ENCODE measurements around the gene UBL3. TPM values are rescaled to one million over a fixed set of nuclear protein-coding genes. Genes with fewer than 3 reads are reported as not detected.

UBL3 gene
- total RNA-seq, 1 experiment from 2014 or later, result 12.0 TPM

DNA sequence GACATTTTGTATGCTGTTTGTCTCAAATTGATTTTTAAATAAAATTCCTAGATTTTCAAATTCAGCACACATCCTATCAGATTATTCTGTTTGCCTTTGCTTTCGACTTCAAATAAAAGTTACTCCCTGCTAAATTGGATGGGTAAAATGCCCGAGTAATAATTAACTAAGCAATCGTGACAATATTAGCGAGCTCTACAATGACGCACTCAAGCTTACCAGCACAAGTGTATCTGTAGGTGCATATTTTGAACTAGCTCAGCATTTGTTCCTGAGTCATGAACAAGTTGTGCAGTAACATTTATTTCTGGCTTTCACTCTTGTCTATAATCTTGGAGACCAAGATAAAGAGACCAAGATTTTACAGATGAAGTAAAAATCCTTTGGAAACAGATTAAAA lies 113.4 kb downstream of the UBL3 start:
- CTCF ChIA-PET, result no interaction called here
- TF ChIP-seq EZH2 (IDR thresholded peaks at IDR 0.05; ENCODE audit: borderline replicate concordance, low read depth, low read length, poor library complexity, severe bottlenecking), result no peak
- TF ChIP-seq, protein P1, sequence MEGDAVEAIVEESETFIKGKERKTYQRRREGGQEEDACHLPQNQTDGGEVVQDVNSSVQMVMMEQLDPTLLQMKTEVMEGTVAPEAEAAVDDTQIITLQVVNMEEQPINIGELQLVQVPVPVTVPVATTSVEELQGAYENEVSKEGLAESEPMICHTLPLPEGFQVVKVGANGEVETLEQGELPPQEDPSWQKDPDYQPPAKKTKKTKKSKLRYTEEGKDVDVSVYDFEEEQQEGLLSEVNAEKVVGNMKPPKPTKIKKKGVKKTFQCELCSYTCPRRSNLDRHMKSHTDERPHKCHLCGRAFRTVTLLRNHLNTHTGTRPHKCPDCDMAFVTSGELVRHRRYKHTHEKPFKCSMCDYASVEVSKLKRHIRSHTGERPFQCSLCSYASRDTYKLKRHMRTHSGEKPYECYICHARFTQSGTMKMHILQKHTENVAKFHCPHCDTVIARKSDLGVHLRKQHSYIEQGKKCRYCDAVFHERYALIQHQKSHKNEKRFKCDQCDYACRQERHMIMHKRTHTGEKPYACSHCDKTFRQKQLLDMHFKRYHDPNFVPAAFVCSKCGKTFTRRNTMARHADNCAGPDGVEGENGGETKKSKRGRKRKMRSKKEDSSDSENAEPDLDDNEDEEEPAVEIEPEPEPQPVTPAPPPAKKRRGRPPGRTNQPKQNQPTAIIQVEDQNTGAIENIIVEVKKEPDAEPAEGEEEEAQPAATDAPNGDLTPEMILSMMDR (conservative IDR thresholded peaks at IDR 0.05; ENCODE audit: low read depth, low read length), result no peak
- no peaks in the 10 kb centered on the region for H3K36me3 ChIP-seq (ENCODE audit: insufficient read depth, low read length, poor library complexity, severe bottlenecking)
- H3K9me3 ChIP-seq (ENCODE audit: low read depth, low read length, poor library complexity, severe bottlenecking), result no peaks in the 10 kb centered on the region
- H3K4me3 ChIP-seq (ENCODE audit: low read depth, low read length, poor library complexity, severe bottlenecking), result no peak overlapping the region
- BruUV-seq (replicated peaks), result no TSS peak
- no peak for DNase-seq (ENCODE audit: low spot score)
- H3K27ac ChIP-seq (ENCODE audit: low read depth, low read length, poor library complexity, severe bottlenecking), result no peak overlapping the region
- POLR2A ChIA-PET (ENCODE audit: low non-redundant PET), result no interaction called here
- H3K27me3 ChIP-seq (replicated peaks; ENCODE audit: insufficient read depth, low read depth, low read length, poor library complexity), result peaks cover 3% of the 10 kb centered on the region
- no peaks in the 10 kb centered on the region for H3K4me1 ChIP-seq (ENCODE audit: insufficient read depth, low read length, poor library complexity, severe bottlenecking)
- intact Hi-C loops (cut with micrococcal nuclease; ENCODE audit: unreplicated experiment), result no loop called here

DNA sequence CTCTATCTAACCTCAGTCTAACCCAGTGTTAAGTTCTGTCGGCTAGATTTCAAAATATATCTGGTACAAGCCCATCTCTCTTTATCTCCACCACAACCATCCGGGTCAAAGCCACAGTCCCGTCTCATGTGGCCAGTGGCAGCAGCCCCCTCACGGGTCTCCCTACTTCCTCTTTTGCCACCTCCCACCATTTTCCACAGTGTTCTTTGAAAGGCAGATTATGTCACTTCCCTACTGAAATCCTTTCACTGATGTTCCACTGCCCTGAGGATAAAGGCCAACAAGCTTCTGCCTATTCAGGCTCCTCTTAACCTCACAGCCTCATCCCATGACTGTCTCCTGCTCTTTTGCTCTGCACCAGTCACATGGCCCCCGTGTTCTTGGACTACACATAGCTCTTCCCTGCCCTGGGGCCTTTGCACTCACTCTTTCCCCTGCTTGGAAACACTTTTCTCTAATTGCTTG lies 117.2 kb downstream of the UBL3 start:
- ChIA-PET CTCF (interaction anchor here (0.6 kb wide), 1 partner anchor 94 kb away, joined by 5 read pairs; no protein-coding TSS in a partner anchor), POLR2A (ENCODE audit: low non-redundant PET) (no interaction called here)
- H3K27ac ChIP-seq (ENCODE audit: low read depth, low read length, poor library complexity, severe bottlenecking), result no peak overlapping the region
- TF ChIP-seq EZH2 (IDR thresholded peaks at IDR 0.05; ENCODE audit: borderline replicate concordance, low read depth, low read length, poor library complexity, severe bottlenecking), result no peak
- TF ChIP-seq, protein P1 (conservative IDR thresholded peaks at IDR 0.05; ENCODE audit: low read depth, low read length), result no peak
- H3K9me3 ChIP-seq (ENCODE audit: low read depth, low read length, poor library complexity, severe bottlenecking), result no peaks in the 10 kb centered on the region
- no peaks in the 10 kb centered on the region for H3K4me1 ChIP-seq (ENCODE audit: insufficient read depth, low read length, poor library complexity, severe bottlenecking)
- intact Hi-C loops (cut with micrococcal nuclease; ENCODE audit: unreplicated experiment), result no loop called here
- BruUV-seq (replicated peaks), result no TSS peak
- H3K4me3 ChIP-seq (ENCODE audit: low read depth, low read length, poor library complexity, severe bottlenecking), result no peak overlapping the region
- H3K27me3 ChIP-seq (replicated peaks; ENCODE audit: insufficient read depth, low read depth, low read length, poor library complexity), result peaks cover 18% of the 10 kb centered on the region
- DNase-seq (ENCODE audit: low spot score), result no peak
- no peaks in the 10 kb centered on the region for H3K36me3 ChIP-seq (ENCODE audit: insufficient read depth, low read length, poor library complexity, severe bottlenecking)

DNA sequence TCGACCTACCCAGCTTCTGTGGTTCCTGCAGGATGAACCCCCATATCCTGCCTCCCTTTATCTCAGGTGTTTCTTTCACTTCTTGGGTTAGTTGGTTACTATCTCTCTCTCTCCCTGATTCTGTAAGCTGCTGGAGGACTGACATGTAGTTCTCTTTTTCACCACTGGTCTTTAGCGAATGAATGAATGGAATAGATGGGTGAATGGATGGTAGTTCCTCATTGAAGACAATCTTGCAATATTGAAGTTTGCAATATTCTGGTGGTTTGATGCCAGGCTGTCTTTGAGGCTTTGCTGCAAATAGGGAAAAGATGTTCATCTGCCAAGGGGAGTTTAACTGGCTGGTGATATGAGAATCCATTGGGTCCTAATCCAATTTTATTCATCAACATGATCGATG lies 120.2 kb downstream of the UBL3 start:
- ChIA-PET POLR2A (ENCODE audit: low non-redundant PET) (no interaction called here), CTCF (no interaction called here)
- H3K27me3 ChIP-seq (replicated peaks; ENCODE audit: insufficient read depth, low read depth, low read length, poor library complexity), result peaks cover 18% of the 10 kb centered on the region
- BruUV-seq (replicated peaks), result no TSS peak
- no peaks in the 10 kb centered on the region for H3K9me3 ChIP-seq (ENCODE audit: low read depth, low read length, poor library complexity, severe bottlenecking)
- H3K4me3 ChIP-seq (ENCODE audit: low read depth, low read length, poor library complexity, severe bottlenecking), result no peak overlapping the region
- no peak for DNase-seq (ENCODE audit: low spot score)
- H3K4me1 ChIP-seq (ENCODE audit: insufficient read depth, low read length, poor library complexity, severe bottlenecking), result no peaks in the 10 kb centered on the region
- intact Hi-C loops (cut with micrococcal nuclease; ENCODE audit: unreplicated experiment), result no loop called here
- H3K27ac ChIP-seq (ENCODE audit: low read depth, low read length, poor library complexity, severe bottlenecking), result no peak overlapping the region
- no peak for TF ChIP-seq EZH2 (IDR thresholded peaks at IDR 0.05; ENCODE audit: borderline replicate concordance, low read depth, low read length, poor library complexity, severe bottlenecking)
- TF ChIP-seq, protein P1 (conservative IDR thresholded peaks at IDR 0.05; ENCODE audit: low read depth, low read length), result peak; percentile 17; the same call in 1 of the 2 replicates
- no peaks in the 10 kb centered on the region for H3K36me3 ChIP-seq (ENCODE audit: insufficient read depth, low read length, poor library complexity, severe bottlenecking)

Measured in A673 (cell line).